Upper lobe of left lung (tissue), 4 donors: ENCODE measurements around the gene LEUTX.

ENCODE experiments used
- CTCF ChIP-seq, 6 experiments: fragments of 450-650 bp in 4 of 6; fragments of 200-600 bp in 2 of 6; sonication (generic) in 2 of 6; IDR thresholded peaks; one replicate each; pipeline ENCODE4 v1.5.1; 2016 to 2019; ENCODE audit warnings: antibody characterized with exemption in 6 of 6
- EP300 ChIP-seq, 4 donors: sonication (generic); formaldehyde crosslinking; IDR thresholded peaks; one replicate each; pipeline ENCODE4 v1.5.1; 2017; ENCODE audit warnings: antibody characterized with exemption in 4 of 4, control low read depth in 2 of 4
- POLR2A ChIP-seq, 4 donors: fragments of 450-650 bp; IDR thresholded peaks; one replicate each; pipeline ENCODE4 v1.5.1; 2016 to 2017; ENCODE audit warnings: antibody characterized with exemption in 4 of 4, mild to moderate bottlenecking in 2 of 4
- POLR2AphosphoS5 ChIP-seq, 2 donors: sonication (generic); formaldehyde crosslinking; IDR thresholded peaks; one replicate each; pipeline ENCODE4 v1.5.1; 2017; ENCODE audit warnings: antibody characterized with exemption in 2 of 2

DNA sequence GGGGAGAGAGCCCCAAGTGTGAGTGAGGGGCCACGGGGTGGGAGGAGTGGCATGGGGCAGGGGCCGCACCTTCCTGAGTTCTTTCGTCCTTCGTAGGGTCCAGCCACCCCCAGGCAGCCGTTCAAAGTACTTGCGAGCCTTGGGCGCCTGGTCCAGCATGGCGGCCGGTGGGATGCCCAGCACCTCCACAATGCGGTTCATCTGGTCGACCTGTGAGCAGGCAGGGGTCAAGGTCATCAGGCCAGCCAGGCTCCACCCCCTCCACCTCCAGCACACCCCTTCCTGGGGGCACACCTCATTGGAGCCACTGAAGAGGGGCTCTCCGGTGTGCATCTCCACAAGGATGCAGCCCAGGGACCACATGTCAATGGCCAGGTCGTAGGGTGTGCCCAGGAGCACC lies 48.6 kb downstream of the LEUTX start:
- no peak for TF ChIP-seq POLR2AphosphoS5 (IDR thresholded peaks at IDR 0.05)
- TF ChIP-seq CTCF (IDR thresholded peaks at IDR 0.05), result no peak
- TF ChIP-seq POLR2A (IDR thresholded peaks at IDR 0.05), result no peak
- TF ChIP-seq EP300 (IDR thresholded peaks at IDR 0.05), result no peak
